SK-N-DZ (cell line): ENCODE data around the gene ANO10.

ENCODE experiments used
- DNase-seq: peaks from one replicate; pipeline ENCODE4 v3.0.0-alpha.2; 2015; ENCODE audit warnings: low spot score
- small RNA-seq, 2 experiments: library from RNA; depleted of rRNA; stranded (forward); fragments of <200 nt; gene quantifications; one replicate each; pipeline ENCODE3, GENCODE V24; 2014

The ANO10 gene

DNA sequence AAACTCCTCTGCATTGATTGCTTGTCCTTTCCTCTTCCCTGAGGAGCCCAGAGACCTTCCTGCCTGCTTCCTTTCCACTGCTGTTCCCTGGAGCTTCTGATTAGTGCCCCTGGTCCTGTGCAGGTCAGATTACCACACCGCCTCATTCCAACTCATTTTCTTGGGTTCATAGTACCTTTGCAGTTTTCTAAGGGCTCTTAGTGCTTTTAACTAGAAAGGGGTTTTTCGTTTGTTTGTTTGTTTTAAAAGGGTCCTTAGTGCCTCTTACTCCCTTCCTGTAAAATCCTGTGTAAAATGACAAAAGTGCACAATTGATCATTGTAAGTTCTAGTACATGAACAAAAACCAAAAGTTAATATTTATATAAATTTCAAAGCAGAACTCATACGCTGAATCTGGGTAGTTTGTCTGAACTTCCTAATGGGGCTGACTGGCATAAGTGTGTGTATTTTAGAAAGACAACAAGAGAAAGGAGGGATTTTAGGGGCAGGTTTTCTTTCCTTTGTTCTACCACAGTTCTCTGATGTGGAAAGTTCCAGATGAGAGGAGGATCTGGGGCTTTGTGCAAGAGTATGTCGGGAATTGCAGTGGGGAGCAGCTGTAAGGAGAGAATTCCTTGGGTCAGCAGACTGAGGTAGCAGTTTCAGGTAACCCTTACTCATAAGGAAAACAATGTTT, 304.9 kb downstream of the ANO10 start:
- DNase-seq: no peak

Small RNAs within 50 kb of the gene (small RNA-seq; reads per million reads assigned to genes)
- gene RF00019: 0 reads per million in 2 experiments
